ENCODE results near the gene SLC32A1. TPM values are rescaled to one million over a fixed set of nuclear protein-coding genes. Genes with fewer than 3 reads are reported as not detected.
A peak's percentile ranks its signal among the peaks of the same experiment; 100 is the strongest.

SLC32A1 gene
- total and polyA plus RNA-seq, 2 donors from 2014 or later: not detected

GRCh38 chr20:38680500-38681306, 43.6 kb upstream of the SLC32A1 start:
- H3K36me3 ChIP-seq (ENCODE audit: control insufficient read depth in 2 of 3, insufficient read depth in 3 of 3, low read length in 3 of 3): no peaks in the 10 kb centered on the region
- DNase-seq (peak in 4 of 5 donors; percentile 60 to 89 (median 85)), FAIRE-seq (no peak)
- TF ChIP-seq CTCF (IDR thresholded peaks at IDR 0.05; ENCODE audit: borderline replicate concordance, extremely low read depth, insufficient read depth): no peak
- no peak overlapping the region for H3K9ac ChIP-seq (ENCODE audit: low read length in 3 of 3)
- H3K9me3 ChIP-seq (ENCODE audit: control insufficient read depth in 2 of 3, insufficient read depth in 1 of 3, low read length in 3 of 3): no peaks in the 10 kb centered on the region
- H3K4me3 ChIP-seq (ENCODE audit: low read length in 3 of 3): no peak overlapping the region
- H3K27me3 ChIP-seq (ENCODE audit: control insufficient read depth, insufficient read depth, low read length): no peaks in the 10 kb centered on the region
- no peak overlapping the region for H3K27ac ChIP-seq (ENCODE audit: low read depth in 2 of 2, low read length in 2 of 2)
- H3K4me1 ChIP-seq (ENCODE audit: control insufficient read depth in 2 of 3, insufficient read depth in 2 of 3, low read depth in 1 of 3, low read length in 3 of 3): no peaks in the 10 kb centered on the region
- intact Hi-C loops (cut with DNase I): no loop called here

GRCh38 chr20:38685271-38685670, 39.0 kb upstream of the SLC32A1 start:
- no peaks in the 10 kb centered on the region for H3K36me3 ChIP-seq (ENCODE audit: control insufficient read depth in 2 of 3, insufficient read depth in 3 of 3, low read length in 3 of 3)
- no peak overlapping the region for H3K9ac ChIP-seq (ENCODE audit: low read length in 3 of 3)
- FAIRE-seq: no peak
- no peak overlapping the region for H3K4me3 ChIP-seq (ENCODE audit: low read length in 3 of 3)
- DNase-seq: no peak
- no peak for TF ChIP-seq CTCF (IDR thresholded peaks at IDR 0.05; ENCODE audit: borderline replicate concordance, extremely low read depth, insufficient read depth)
- H3K27ac ChIP-seq (ENCODE audit: low read depth in 2 of 2, low read length in 2 of 2): no peak overlapping the region
- no peaks in the 10 kb centered on the region for H3K4me1 ChIP-seq (ENCODE audit: control insufficient read depth in 2 of 3, insufficient read depth in 2 of 3, low read depth in 1 of 3, low read length in 3 of 3)
- no peaks in the 10 kb centered on the region for H3K27me3 ChIP-seq (ENCODE audit: control insufficient read depth, insufficient read depth, low read length)
- intact Hi-C loops (cut with DNase I): no loop called here
- H3K9me3 ChIP-seq (ENCODE audit: control insufficient read depth in 2 of 3, insufficient read depth in 1 of 3, low read length in 3 of 3): no peaks in the 10 kb centered on the region

GRCh38 chr20:38685853-38686473, 38.3 kb upstream of the SLC32A1 start:
- TF ChIP-seq CTCF (IDR thresholded peaks at IDR 0.05; ENCODE audit: borderline replicate concordance, extremely low read depth, insufficient read depth): no peak
- Histone ChIP-seq H3K27me3 (ENCODE audit: control insufficient read depth, insufficient read depth, low read length) (no peaks in the 10 kb centered on the region), H3K36me3 (ENCODE audit: control insufficient read depth in 2 of 3, insufficient read depth in 3 of 3, low read length in 3 of 3) (no peaks in the 10 kb centered on the region), H3K4me3 (ENCODE audit: low read length in 3 of 3) (no peak overlapping the region), H3K27ac (ENCODE audit: low read depth in 2 of 2, low read length in 2 of 2) (no peak overlapping the region), H3K4me1 (ENCODE audit: control insufficient read depth in 2 of 3, insufficient read depth in 2 of 3, low read depth in 1 of 3, low read length in 3 of 3) (no peaks in the 10 kb centered on the region), H3K9me3 (ENCODE audit: control insufficient read depth in 2 of 3, insufficient read depth in 1 of 3, low read length in 3 of 3) (no peaks in the 10 kb centered on the region), H3K9ac (ENCODE audit: low read length in 3 of 3) (no peak overlapping the region)
- DNase-seq (peak; percentile 72 to 86 (median 85)), FAIRE-seq (no peak)
- intact Hi-C loops (cut with DNase I): no loop called here
